Measurements from ENCODE around the gene LDLRAD3. TPM values are rescaled to one million over a fixed set of nuclear protein-coding genes. Genes with fewer than 3 reads are reported as not detected.

LDLRAD3 gene
- total RNA-seq, 1 experiment from 2014 or later: 19.0 TPM

DNA sequence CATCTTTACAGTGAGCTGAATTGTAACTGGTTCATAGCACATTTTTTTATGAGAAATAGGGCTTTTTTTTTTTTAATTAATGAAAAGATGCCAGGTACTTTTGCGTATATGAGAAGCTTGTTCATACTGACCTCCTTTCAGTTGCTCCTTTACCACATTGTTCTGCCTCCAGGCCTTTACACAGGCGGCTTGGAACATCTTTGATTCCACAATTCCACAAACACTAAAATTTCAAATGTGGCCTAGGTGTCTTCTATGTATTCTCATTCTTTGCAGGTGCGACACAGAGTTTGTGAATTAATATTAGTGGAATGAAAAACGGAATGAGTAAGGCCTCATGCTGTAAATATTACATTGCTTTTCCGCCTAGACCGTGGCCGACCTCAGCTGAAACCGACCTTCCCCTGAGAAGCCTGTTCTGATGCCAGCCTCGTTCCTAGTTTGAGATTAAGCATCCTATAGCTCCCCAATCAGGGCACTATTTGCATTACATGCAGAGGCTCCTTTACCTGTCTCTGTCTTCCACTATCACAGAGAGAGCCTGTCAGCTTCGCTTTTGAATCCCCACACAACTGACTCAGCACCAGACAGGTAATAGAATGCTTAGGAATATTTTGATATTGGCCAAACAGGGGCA lies 125.8 kb downstream of the LDLRAD3 start:
- H3K4me2 ChIP-seq (ENCODE audit: low read length): no peak overlapping the region
- BruUV-seq (replicated peaks): no TSS peak

More for the DNA sequence above, 125.8 kb downstream of the LDLRAD3 start:
- DNase-seq (ENCODE audit: low read depth, low spot score) (no peak), ATAC-seq (peak; percentile 46; the same call in 1 of the 2 replicates)
- H3K4me1 ChIP-seq (ENCODE audit: control insufficient read depth in 1 of 2, insufficient read depth in 2 of 2, low read length in 2 of 2): no peaks in the 10 kb centered on the region
- no peak overlapping the region for H2AFZ ChIP-seq (ENCODE audit: low read depth, low read length, poor library complexity, severe bottlenecking)
- no peaks in the 10 kb centered on the region for H4K20me1 ChIP-seq (ENCODE audit: insufficient read depth)
- H3K9me3 ChIP-seq (ENCODE audit: control insufficient read depth in 1 of 2, insufficient read depth in 1 of 2, low read depth in 1 of 2, low read length in 2 of 2): peaks cover 4 to 7% of the 10 kb centered on the region in 2 experiments; a peak in 2 of 4 replicates
- no peaks in the 10 kb centered on the region for H3K79me2 ChIP-seq (ENCODE audit: insufficient read depth, low read length)
- POLR2A ChIA-PET: no interaction called here
- peak in 2 of 3 experiments; percentile 23 to 35; a peak in 3 of 6 replicates for TF ChIP-seq CTCF (IDR thresholded peaks at IDR 0.05 in 2 of 3, conservative IDR thresholded peaks at IDR 0.05 in 1 of 3; ENCODE audit: borderline replicate concordance in 1 of 3, insufficient read depth in 1 of 3, low read depth in 2 of 3, low read length in 2 of 3)
- no peak for TF ChIP-seq CEBPB (IDR thresholded peaks at IDR 0.05; ENCODE audit: low read depth)
- no peak for TF ChIP-seq EZH2phosphoT487 (IDR thresholded peaks at IDR 0.05; ENCODE audit: borderline replicate concordance)
- TF ChIP-seq EGR1 (IDR thresholded peaks at IDR 0.05; ENCODE audit: low read depth): no peak
- no peak for TF ChIP-seq SRF (IDR thresholded peaks at IDR 0.05; ENCODE audit: low read depth)
- no peak for TF ChIP-seq ZNF274 (IDR thresholded peaks at IDR 0.05; ENCODE audit: low read depth, low read length)
- TF ChIP-seq SP1 (IDR thresholded peaks at IDR 0.05; ENCODE audit: low read depth): no peak
- peak; percentile 33 for TF ChIP-seq RAD21 (IDR thresholded peaks at IDR 0.05; ENCODE audit: low read depth)
- RAD21 ChIA-PET (ENCODE audit: low non-redundant PET in 1 of 2, low total read pairs in 2 of 2, uncharacterized antibody in 2 of 2, unreplicated experiment in 2 of 2): no interaction called here
- intact Hi-C loops (cut with micrococcal nuclease): no loop called here
- H3K9me2 ChIP-seq (ENCODE audit: insufficient read depth): no peaks in the 10 kb centered on the region
- no peaks in the 10 kb centered on the region for H3K27me3 ChIP-seq (ENCODE audit: insufficient read depth, low read length)
- H3K36me3 ChIP-seq (ENCODE audit: control insufficient read depth in 1 of 2, insufficient read depth in 2 of 2, low read length in 2 of 2): 0 out of 4 replicates have a peak, but pooled peaks cover 0 to 5% of the 10 kb centered on the region in 2 experiments
- no peak overlapping the region for H3K9ac ChIP-seq (ENCODE audit: low read length)
- no peak overlapping the region for H3K27ac ChIP-seq (ENCODE audit: low read depth, low read length)
- CTCF ChIA-PET: interaction anchor here (1.2 to 2.9 kb wide), 2 partner anchors 14 to 248 kb away, joined by 4 to 17 read pairs; no protein-coding TSS in a partner anchor
- no peak overlapping the region for H3K4me3 ChIP-seq (replicated peaks in 1 of 2; ENCODE audit: low read depth in 1 of 2, low read length in 2 of 2)
